Ureter (tissue), 1 donor: ENCODE measurements around the gene RELL2. TPM values are rescaled to one million over a fixed set of nuclear protein-coding genes. Genes with fewer than 3 reads are reported as not detected.

ENCODE experiments used
- DNase-seq: peaks from one replicate; pipeline ENCODE4 v3.0.0-alpha.2; 2020; ENCODE audit warnings: low spot score
- total RNA-seq: library from RNA; stranded (reverse); gene quantifications from one replicate; pipeline ENCODE4 v1.2.4, GENCODE V29; 2023
- donor health status: DM: yes; HTN: yes; CAD: no.

The RELL2 gene
- total RNA-seq, 1 donor from 2014 or later, result 4.4 TPM

DNA sequence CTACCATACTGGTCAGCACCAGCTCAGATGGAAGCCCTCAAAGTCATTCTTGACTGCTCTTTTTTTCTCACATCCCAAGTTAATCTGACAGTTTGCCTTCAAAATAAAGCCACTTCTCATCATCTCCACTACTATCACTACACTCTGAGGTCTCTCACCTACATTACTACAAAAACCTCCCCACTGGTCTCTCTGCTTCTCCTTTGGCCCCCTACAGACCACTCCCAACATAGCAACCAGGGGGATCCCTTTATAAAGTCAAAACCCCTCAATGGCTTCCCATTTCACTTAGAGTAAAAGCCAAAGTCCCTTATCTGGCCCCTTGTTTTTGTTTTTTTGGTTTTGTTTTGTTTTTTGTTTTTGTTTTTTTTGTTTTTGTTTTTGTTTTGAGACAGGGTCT, 40.6 kb downstream of the RELL2 start:
- DNase-seq, result no peak

DNA sequence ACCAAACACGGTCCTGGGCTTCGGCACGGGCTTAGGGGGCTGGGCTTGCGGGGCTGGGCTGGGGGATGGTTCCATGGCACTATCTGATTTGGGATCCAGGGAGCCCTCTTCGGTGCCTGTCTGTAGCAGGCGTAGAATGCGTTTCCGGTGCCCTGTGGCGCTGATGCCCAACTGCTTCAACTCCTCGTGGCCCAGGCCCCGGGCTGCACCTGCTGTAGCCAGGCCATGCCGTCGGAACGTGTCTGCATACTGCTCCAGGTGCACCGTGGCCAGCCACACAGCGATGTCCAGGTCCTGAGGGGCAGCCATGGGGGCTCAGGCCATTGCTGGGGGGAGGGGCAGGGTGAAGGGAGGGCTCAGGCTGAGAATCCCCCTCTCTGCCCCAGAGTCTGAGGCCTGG, 43.4 kb downstream of the RELL2 start:
- no peak for DNase-seq

DNA sequence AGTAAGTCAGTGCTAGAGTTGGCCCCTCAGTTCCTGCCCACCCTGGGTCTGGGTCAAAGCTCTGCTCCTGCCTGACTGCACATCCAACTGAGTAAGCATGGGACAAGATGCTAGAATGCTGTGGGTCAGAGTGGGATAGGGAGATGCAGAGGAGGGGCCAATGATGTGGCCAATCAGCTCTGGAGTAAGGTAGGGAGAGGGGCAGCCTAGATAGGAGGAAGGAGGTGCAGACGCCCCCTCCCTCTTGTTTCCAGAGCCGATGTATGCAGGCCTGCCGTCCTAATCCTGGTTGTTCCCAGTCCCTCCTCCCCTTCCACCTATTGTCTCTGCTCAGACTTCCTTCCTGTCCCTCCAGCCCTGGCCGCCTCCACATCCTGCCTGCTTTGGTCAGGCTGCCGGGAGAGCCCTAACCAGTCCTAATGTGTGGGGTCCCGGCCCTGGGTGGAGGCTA, 44.0 kb downstream of the RELL2 start:
- DNase-seq, result peak; percentile 61

DNA sequence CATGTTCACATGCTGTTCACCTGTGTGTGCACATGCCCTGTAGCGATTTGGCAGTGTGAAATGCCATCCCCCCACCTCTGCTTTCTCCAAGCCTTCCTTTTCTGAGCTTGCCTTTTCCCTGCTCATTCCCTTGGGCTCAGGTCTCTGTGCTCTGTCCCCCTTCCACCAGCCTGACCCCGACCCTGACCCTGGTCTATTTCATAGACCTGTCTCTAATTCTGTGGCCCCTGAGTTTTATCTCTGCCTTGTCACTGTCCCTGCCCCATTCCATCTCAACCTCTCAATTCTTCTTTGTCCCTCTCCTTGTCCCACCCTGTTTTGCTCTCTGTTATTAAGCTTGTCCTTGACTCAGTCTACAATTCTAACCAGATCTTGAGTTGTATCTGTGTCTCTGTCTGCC, 44.5 kb downstream of the RELL2 start:
- no peak for DNase-seq

DNA sequence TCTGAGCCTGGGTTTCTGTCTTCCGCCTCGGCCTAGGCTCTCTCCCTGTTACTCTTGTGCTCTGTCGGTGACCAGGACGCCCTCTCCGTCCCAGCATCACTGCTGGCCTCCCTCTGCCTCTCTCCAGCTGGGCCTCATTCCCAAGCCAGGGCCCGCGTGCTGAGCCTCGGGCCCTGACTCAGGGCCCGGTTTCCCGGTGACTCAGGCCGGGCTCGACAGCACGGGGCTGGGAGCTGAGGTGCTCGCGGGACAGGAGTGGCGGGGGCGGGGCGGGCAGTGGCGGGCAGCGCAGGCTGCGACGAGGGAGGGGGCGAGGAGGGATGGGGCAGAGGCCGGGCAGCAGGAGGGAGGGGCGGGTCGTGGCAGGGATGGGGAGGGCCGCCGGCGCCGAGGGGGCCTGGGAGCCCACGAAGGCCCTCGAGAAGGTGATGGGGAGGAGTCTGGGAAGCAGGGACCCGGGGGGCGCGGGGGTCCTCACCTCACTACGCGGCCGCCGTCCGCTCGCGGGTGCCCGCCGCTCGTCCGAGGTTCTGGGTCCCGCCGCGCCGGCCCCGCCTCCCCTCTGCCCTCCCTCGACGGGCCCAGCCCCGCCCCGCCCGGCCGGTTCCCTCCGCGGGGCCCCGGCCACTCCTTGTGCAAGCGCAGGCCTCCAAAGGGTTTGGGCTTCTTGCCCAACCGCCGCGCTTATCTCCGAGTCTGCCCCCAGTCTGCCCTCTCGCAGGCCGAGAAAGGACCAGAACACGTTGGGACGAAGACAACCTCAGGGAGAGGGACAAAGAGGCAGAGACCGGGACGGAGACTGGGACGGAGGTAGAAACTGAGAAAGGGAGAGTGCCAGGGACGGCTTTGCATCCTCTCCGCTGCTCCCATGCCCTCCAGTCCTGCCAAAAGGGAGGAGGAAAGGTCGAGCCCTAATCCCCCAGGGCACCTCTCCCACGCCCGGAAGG, 45.2 kb downstream of the RELL2 start, which contains the start of gene ARAP3:
Gene ARAP3 (minus strand): TSS at position 536 of the 947 bp plus-strand sequence. CDS start 1,744 bp downstream, outside the sequence.
- DNase-seq, result peak; percentile 89

DNA sequence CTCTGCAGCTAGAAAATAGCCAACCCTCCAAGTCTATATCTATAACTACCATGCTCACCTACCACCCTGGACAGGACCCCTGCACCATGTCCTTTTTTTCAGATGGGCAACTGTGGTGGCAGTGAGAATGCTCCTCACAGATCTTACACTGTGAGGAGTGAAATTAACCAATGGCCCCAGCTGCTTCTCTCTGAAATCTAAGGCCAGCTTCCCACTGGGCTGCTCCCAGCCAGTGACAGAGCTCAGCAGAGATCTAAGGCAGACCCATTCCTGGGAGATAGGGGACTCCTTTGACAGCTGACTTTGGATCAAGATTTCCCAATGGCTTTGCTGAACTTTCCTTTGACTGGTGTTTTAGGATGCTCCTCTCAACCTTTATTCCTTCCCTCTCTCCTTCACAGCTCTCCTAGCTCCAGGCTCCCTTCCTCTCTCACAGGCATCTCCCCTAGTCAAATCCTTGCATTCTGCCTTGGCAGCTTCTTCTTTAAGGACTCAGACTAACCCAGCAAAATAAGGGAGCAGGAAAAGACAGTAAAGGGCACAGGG, 46.9 kb downstream of the RELL2 start:
- no peak for DNase-seq

DNA sequence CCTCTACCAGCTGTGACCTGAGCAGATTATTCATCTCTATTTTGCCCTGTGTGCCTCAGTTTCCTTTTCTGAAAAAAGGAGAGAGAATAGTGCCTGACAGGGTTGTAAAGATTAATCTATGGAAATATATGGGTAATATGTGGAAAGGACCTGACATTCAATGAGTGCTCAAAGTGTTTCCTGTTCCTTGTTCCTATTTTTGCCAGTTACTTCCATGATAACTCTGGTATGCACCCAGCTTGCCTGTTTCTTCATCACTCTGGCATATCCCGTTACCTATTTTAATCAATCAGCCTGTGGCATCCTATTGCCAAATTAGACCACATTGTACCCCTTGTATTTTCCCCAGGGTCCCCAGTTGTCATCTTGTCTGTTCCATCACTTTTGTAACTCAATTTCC, 48.8 kb downstream of the RELL2 start:
- no peak for DNase-seq

DNA sequence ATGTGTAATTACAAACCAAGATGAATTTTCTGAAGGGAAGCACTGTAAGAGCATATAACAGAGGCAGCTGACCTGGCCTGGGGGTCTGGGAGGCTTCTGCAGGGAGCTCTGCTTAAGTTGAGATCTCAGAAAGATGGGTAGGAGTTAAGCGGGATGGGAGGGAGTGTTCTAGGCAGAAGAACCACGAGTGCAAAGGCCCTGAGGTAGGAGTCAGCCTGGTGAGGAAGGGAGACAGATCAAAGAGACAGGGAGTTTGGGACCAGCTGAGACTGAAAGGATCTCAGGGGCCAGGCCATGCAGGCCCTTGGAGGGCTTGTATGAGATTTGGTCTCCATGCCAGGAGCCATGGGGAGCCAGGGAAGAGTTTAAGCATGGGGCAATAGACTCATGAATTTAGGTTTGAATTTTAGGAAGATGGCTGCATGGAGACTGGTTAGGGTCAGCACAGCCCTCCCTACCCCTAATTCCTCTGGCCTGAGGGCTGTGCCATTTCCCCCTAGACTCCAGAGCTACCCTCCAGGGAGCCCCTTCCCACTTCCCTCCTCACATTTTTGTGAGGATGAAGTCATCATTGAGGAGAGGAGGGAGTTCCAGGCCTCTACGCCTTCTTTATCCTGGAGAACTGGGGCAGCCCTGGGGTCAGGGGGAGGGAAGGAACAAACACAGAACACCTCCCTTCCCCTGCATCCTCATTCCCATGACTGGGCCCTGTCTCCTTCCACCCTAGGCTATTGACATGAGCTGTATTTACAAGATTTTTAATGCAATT, 50.0 kb downstream of the RELL2 start:
- DNase-seq, result no peak

Other genes with a start within 250 kb of the RELL2 start
- gene PCDHGB4, start 249.3 kb upstream of the RELL2 start, total RNA-seq, result 8.0 TPM
- 3.3 TPM for gene PCDHGA8, start 244.4 kb upstream of the RELL2 start, total RNA-seq
- gene PCDHGB5, start 239.1 kb upstream of the RELL2 start, total RNA-seq, result 12.1 TPM
- 8.9 TPM for gene PCDHGA9, start 234.2 kb upstream of the RELL2 start, total RNA-seq
- gene PCDHGB6, start 229.0 kb upstream of the RELL2 start, total RNA-seq, result 8.2 TPM
- 7.4 TPM for gene PCDHGA10, start 224.0 kb upstream of the RELL2 start, total RNA-seq
- gene PCDHGB7, start 219.3 kb upstream of the RELL2 start, total RNA-seq, result 11.7 TPM
- 5.1 TPM for gene PCDHGA11, start 215.9 kb upstream of the RELL2 start, total RNA-seq
- 5.0 TPM for gene PCDHGA12, start 206.5 kb upstream of the RELL2 start, total RNA-seq
- gene PCDHGC3, start 161.0 kb upstream of the RELL2 start, total RNA-seq, result 52.6 TPM
- gene PCDHGC4, start 152.0 kb upstream of the RELL2 start, total RNA-seq, result 3.6 TPM
- gene PCDHGC5, start 147.9 kb upstream of the RELL2 start, total RNA-seq, result 2.8 TPM
- 86.5 TPM for gene DIAPH1, start 18.0 kb upstream of the RELL2 start, total RNA-seq
- gene HDAC3, start 148 bp upstream of the RELL2 start, total RNA-seq, result 56.0 TPM
- gene FCHSD1, start 14.4 kb downstream of the RELL2 start, total RNA-seq, result 33.5 TPM
- 39.2 TPM for gene ARAP3, start 45.2 kb downstream of the RELL2 start, total RNA-seq
- gene PCDH1, start 241.4 kb downstream of the RELL2 start, total RNA-seq, result 127 TPM